HG03045 (cell line): ENCODE results near the gene SLC25A33.
"Not testable (repeated sequence)": the region's sequence is repeated elsewhere in the genome, so short reads cannot be mapped to it uniquely, and the experiment has no call there.

Experiments used
- ATAC-seq: cut with Tn5 transposase; IDR thresholded peaks from one replicate; pipeline ENCODE4 v1.9.1; 2021; ENCODE audit warnings: mild to moderate bottlenecking, moderate library complexity; ENCODE audit not compliant: unreplicated experiment

SLC25A33 gene

GRCh38 chr1:9618909-9619679, 79.8 kb downstream of the SLC25A33 start:
- ATAC-seq, result no peak

- no peak for ATAC-seq
Measured at GRCh38 chr1:9621032-9621431, 81.8 kb downstream of the SLC25A33 start.

- ATAC-seq, result no peak
Measured at GRCh38 chr1:9624081-9624480, 84.8 kb downstream of the SLC25A33 start.

GRCh38 chr1:9625030-9625429, 85.8 kb downstream of the SLC25A33 start:
- not testable (repeated sequence) for ATAC-seq

GRCh38 chr1:9626201-9626608, 86.9 kb downstream of the SLC25A33 start:
- ATAC-seq, result peak; percentile 32

- peak; percentile 29 for ATAC-seq
Measured at GRCh38 chr1:9628541-9629444, 89.5 kb downstream of the SLC25A33 start.

GRCh38 chr1:9629445-9630201, 90.4 kb downstream of the SLC25A33 start:
- no peak for ATAC-seq

GRCh38 chr1:9630331-9631111, 91.3 kb downstream of the SLC25A33 start:
- no peak for ATAC-seq

GRCh38 chr1:9631613-9632012, 92.3 kb downstream of the SLC25A33 start:
- ATAC-seq, result no peak

- ATAC-seq, result no peak
Measured at GRCh38 chr1:9633493-9633892, 94.2 kb downstream of the SLC25A33 start.

- ATAC-seq, result no peak
Measured at GRCh38 chr1:9634582-9634981, 95.3 kb downstream of the SLC25A33 start.
